ENCODE data around the gene PCDHA1. TPM values are rescaled to one million over a fixed set of nuclear protein-coding genes. Genes with fewer than 3 reads are reported as not detected.

The PCDHA1 gene
- total RNA-seq, 1 donor from 2014 or later: not detected

GRCh38 chr5:140877262-140877581 is 91.3 kb downstream of the PCDHA1 start:
- ATAC-seq (no peak), DNase-seq (ENCODE audit: low spot score) (no peak)
- intact Hi-C loops (cut with DNase I): no loop called here

DNA sequence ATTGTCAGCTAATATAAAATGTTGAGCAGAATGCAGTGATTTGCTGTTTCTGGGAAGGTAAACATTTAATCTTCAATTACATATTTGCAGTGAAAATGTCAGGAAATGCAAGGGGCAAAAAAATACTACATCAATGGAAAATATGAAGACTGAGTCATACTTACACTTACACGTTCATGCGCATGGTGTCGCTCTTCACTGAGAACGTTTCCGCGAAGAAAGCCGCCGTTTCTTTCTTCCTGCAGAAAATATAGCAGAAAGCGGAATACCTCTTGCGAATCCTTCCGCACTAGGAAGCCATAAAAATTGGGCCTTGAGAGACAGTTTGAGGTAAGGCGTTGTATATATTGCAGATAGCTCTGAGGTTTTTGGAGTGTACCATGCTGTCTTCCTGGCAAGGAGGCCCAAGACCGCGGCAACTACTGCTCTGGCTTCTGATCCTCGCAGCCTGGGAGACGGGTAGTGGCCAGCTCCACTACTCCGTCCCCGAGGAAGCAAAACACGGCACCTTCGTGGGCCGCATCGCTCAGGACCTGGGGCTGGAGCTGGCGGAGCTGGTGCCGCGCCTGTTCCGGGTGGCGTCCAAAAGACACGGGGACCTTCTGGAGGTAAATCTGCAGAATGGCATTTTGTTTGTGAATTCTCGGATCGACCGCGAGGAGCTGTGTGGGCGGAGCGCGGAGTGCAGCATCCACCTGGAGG is 96.1 kb downstream of the PCDHA1 start, which contains the start of gene PCDHA13:
TSS of gene PCDHA13 (plus strand) at position 236 of the 702 bp plus-strand sequence. CDS start at position 381, 145 bp downstream.
- DNase-seq (ENCODE audit: low spot score) (no peak), ATAC-seq (no peak)
- intact Hi-C loops (cut with DNase I): no loop called here

DNA sequence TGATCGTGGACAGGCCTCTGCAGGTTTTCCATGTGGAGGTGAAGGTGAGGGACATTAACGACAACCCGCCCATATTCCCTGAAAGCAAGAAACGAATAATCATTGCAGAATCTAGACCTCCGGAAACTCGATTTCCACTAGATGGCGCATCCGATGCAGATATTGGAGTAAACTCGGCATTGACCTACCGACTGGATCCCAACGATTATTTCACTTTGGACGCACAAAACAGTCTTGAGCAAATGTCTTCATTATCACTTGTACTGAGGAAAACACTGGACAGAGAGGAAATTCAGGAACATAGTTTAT is 96.6 kb downstream of the PCDHA1 start:
- ATAC-seq (no peak), DNase-seq (ENCODE audit: low spot score) (no peak)
- intact Hi-C loops (cut with DNase I): no loop called here

- no peak for DNase-seq (ENCODE audit: low spot score)
- intact Hi-C loops (cut with DNase I): no loop called here
- no peak for ATAC-seq
These were observed 97.4 kb downstream of the PCDHA1 start for GRCh38 chr5:140883373-140883772.

DNA sequence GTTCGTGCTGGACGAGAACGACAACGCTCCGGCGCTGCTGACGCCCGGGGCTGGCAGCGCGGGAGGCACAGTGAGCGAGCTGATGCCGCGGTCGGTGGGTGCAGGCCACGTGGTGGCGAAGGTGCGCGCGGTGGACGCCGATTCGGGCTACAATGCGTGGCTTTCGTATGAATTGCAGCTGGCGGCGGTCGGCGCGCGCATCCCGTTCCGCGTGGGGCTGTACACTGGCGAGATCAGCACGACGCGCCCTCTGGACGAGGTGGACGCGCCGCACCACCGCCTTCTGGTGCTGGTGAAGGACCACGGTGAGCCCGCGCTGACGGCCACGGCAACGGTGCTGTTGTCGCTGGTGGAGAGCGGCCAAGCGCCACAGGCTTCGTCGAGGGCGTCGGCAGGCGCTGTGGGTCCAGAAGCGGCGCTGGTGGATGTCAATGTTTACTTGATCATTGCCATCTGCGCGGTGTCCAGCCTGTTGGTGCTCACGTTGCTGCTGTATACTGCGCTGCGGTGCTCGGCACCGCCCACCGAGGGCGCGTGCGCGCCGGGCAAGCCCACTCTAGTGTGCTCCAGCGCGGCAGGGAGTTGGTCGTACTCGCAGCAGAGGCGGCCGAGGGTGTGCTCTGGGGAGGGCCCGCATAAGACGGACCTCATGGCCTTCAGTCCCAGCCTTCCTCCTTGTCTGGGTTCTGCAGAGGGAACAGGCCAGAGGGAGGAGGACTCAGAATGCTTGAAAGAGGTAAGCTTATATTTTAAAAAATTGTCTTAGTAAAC is 98.2 kb downstream of the PCDHA1 start:
- DNase-seq (ENCODE audit: low spot score) (no peak), ATAC-seq (no peak)
- intact Hi-C loops (cut with DNase I): no loop called here

- no peak for DNase-seq (ENCODE audit: low spot score)
- intact Hi-C loops (cut with DNase I): no loop called here
- no peak for ATAC-seq
These were observed 130.4 kb downstream of the PCDHA1 start for GRCh38 chr5:140916325-140916724.

- ATAC-seq (no peak), DNase-seq (ENCODE audit: low spot score) (no peak)
- intact Hi-C loops (cut with DNase I): no loop called here
These were observed 137.7 kb downstream of the PCDHA1 start for GRCh38 chr5:140923601-140924000.

- intact Hi-C loops (cut with DNase I): no loop called here
- ATAC-seq: peak; percentile 64
- no peak for DNase-seq (ENCODE audit: low spot score)
These were observed 140.0 kb downstream of the PCDHA1 start, which contains the start of gene PCDHAC1 for GRCh38 chr5:140925806-140926442. Gene PCDHAC1, plus strand, starts transcription at chr5:140926299. Its CDS starts 594 bp downstream, at chr5:140926893.

DNA sequence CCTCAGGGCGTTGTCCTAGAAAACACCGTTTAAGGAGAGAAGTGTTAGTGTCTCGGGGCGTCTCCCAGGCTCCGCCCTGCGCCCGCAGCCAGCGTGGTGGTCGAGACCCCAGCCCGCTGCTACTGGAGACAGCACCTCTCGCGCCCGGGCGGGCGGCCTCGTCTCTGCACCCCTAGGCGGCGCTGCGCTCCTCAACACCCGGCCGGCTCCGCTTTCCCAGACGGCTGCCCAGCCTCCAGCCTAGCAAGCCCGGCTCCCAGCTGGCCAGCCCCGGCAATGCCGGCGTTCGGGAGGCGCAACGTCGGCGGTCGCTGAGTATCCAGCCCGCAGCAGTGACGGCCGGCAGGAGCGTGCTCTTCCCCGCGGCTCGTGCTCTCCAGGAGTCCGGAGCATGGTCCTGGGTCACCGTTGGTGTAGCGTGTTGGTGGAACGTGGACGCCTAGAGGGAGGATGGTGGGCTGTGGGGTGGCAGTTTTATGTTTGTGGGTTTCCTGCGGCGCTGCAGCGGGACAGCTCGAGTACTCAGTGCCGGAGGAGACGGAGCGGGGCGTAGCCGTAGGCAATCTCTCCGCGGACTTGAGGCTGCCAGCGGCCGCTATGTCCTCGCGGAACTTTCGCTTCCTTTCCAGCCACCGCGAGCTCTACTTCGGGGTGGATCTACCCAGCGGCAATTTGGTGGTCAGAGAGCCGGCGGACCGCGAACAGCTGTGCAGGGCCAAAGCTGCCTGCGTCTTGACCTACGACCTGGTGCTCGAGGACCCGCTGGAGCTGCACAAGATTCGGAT is 140.7 kb downstream of the PCDHA1 start:
- ATAC-seq: peak; percentile 89
- intact Hi-C loops (cut with DNase I): no loop called here
- peak; percentile 83 for DNase-seq (ENCODE audit: low spot score)

DNA sequence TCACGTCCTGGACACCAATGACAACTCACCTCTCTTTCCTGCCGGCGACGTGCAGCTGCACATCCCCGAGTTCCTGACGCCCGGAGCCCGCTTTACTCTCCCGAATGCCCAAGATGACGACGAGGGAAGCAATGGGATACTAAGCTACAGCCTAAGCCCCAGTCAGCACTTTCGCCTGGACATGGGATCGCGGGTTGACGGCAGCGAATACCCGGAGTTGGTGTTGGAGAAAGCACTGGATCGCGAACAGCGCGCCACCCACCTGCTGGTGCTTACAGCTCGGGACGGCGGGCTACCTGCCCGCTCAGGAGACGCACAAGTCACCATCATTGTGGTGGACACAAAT is 141.3 kb downstream of the PCDHA1 start:
- intact Hi-C loops (cut with DNase I): no loop called here
- ATAC-seq: no peak

DNA sequence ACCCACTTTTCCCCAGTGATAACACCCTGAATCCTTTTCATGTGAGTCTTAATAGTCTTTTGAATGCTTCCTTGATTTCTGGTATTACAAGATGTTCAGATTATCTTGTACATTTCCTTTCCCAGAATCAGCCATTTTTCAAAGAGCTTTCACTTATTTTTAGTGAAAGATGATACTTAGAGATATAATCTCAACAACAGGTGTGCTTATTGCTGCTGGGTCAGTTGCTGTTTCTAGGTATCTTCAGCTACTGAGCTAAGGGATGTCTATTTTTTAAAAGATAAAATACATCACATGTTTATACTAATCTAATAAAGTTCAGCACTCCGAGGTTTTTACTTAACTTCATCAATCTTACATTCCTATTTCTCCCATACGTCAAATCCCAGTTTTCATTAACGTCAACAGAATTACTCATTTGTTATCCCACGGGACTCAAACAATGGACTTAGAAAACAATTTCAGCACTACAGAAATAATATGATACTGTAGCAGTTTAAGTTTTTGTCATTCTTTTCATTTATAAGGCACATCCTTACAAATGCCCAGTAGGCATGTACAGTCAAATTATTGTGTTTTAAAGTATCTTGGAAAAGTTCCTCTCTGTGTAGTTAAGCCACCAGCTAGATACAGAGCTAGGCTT is 149.1 kb downstream of the PCDHA1 start:
- intact Hi-C loops (cut with DNase I): no loop called here
- DNase-seq (ENCODE audit: low spot score): no peak
- ATAC-seq: no peak

More for the DNA sequence above, 141.3 kb downstream of the PCDHA1 start:
- no peak for DNase-seq (ENCODE audit: low spot score)

DNA sequence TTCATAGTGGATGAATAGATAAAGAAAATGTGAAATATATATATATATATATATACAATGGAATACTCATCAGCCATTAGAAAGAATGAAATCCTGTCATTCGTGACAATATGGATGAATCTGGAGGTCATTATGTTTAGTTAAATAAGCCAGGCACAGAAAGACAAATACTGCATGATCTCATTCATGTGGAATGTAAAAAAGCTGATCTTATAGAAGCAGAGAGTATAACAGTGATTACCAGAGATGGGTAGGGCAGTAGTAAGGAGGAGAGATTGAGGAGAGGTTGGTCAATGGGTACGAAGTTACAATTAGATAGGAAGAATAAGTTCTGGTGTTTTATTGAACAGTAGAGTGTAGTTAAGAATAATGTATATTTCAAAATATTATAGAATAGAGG is 160.6 kb downstream of the PCDHA1 start:
- DNase-seq (ENCODE audit: low spot score) (no peak), ATAC-seq (no peak)
- intact Hi-C loops (cut with DNase I): no loop called here

GRCh38 chr5:140951636-140952035 is 165.7 kb downstream of the PCDHA1 start:
- intact Hi-C loops (cut with DNase I): no loop called here
- DNase-seq (ENCODE audit: low spot score): no peak
- no peak for ATAC-seq

DNA sequence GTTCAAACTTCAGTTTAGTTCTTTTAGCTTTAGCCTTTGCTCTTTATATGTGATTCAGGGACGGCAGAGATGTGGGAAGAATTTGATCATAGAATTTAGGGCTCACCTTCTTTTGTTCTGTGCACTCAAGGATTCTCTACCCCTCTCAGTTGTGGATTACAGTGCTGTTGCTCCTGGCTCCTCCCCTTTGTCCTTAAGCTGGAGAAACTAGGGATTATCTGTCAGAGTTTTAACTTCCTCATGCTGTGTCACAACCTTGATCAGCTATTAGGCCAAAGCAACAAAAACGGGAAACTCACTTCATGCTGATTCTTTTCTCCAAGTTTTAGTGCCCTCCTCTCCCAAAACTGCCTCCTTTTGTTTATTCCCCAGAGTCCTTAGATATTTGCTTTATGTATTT is 167.3 kb downstream of the PCDHA1 start:
- intact Hi-C loops (cut with DNase I): no loop called here
- ATAC-seq: no peak

GRCh38 chr5:140962190-140962589 is 176.2 kb downstream of the PCDHA1 start:
- ATAC-seq (no peak), DNase-seq (ENCODE audit: low spot score) (no peak)
- intact Hi-C loops (cut with DNase I): no loop called here

More for the DNA sequence above, 167.3 kb downstream of the PCDHA1 start:
- no peak for DNase-seq (ENCODE audit: low spot score)

DNA sequence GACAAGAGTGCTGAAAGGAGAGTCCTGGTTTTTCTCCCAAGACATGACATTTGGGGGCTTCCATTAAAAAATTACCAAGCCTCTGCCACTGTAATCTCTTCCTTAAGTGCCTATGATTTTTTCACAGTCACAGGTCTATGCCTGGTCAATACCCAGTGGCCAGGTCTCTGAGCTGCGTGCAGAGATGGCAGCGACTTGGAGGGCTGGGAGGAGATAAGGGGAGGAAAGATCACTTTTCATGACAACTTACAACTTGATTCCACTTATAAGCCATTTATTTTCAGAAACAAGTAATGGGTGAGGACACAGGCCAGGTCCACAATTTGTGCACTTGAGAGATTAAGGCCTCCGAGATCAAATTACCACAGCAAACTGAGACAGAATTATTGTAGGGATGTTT is 178.4 kb downstream of the PCDHA1 start:
- intact Hi-C loops (cut with DNase I): no loop called here
- DNase-seq (ENCODE audit: low spot score) (no peak), ATAC-seq (no peak)

DNA sequence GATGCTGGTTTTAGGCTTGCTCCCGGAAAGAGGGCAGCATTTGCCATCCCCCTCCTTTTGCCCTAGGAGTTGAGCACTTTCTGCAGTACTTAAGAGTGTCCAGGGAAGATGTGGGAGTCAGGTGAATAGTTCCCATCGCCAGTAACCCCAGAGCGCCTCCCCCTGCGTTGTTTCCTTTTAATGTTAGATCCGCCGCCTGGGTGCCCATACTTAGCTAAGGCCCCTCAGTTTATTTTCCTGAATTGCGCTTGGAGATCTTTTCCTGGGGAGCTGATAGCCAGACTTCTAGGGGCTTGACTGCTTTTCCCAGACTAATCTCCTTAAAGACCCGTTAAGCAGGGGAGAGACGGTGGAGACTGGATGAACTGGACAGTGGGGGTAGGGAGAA is 180.0 kb downstream of the PCDHA1 start:
- peak; percentile 27 for ATAC-seq
- intact Hi-C loops (cut with DNase I): no loop called here
- DNase-seq (ENCODE audit: low spot score): no peak

- ATAC-seq: peak; percentile 84
- intact Hi-C loops (cut with DNase I): no loop called here
- no peak for DNase-seq (ENCODE audit: low spot score)
These were observed 180.6 kb downstream of the PCDHA1 start, which contains the start of gene PCDHAC2 for GRCh38 chr5:140966293-140967225. Gene PCDHAC2, plus strand, starts transcription at chr5:140966476. Its CDS starts 291 bp downstream, at chr5:140966767.

Data from sciatic nerve (tissue), 2 donors.